ENCODE results near the gene FAM170B. TPM values are rescaled to one million over a fixed set of nuclear protein-coding genes. Genes with fewer than 3 reads are reported as not detected.

FAM170B gene
- total RNA-seq, 2 experiments from 2014 or later, result not detected

GRCh38 chr10:49092477-49092876 lies 41.3 kb downstream of the FAM170B start:
- no peak overlapping the region for H3K4me3 Mint-ChIP-seq
- H3K27me3 Mint-ChIP-seq, result peaks cover 5% of the 10 kb centered on the region
- no peaks in the 10 kb centered on the region for H3K4me1 Mint-ChIP-seq
- no peaks in the 10 kb centered on the region for H3K36me3 Mint-ChIP-seq
- H3K9me3 Mint-ChIP-seq, result peaks cover 2% of the 10 kb centered on the region
- DNase-seq, result no peak
- no peak overlapping the region for H3K27ac Mint-ChIP-seq

GRCh38 chr10:49091450-49092210 lies 42.2 kb downstream of the FAM170B start:
- no peaks in the 10 kb centered on the region for H3K36me3 Mint-ChIP-seq
- H3K27me3 Mint-ChIP-seq, result peaks cover 5% of the 10 kb centered on the region
- H3K27ac Mint-ChIP-seq, result no peak overlapping the region
- no peaks in the 10 kb centered on the region for H3K4me1 Mint-ChIP-seq
- no peak overlapping the region for H3K4me3 Mint-ChIP-seq
- peaks cover 8% of the 10 kb centered on the region for H3K9me3 Mint-ChIP-seq
- DNase-seq, result no peak

GRCh38 chr10:49090696-49091380 lies 43.0 kb downstream of the FAM170B start:
- Mint-ChIP-seq H3K27me3 (peaks cover 5% of the 10 kb centered on the region), H3K36me3 (no peaks in the 10 kb centered on the region), H3K27ac (no peak overlapping the region), H3K4me3 (no peak overlapping the region), H3K4me1 (no peaks in the 10 kb centered on the region), H3K9me3 (peaks cover 11% of the 10 kb centered on the region)
- no peak for DNase-seq

GRCh38 chr10:49090189-49090575 lies 43.6 kb downstream of the FAM170B start:
- Mint-ChIP-seq H3K4me3 (no peak overlapping the region), H3K4me1 (no peaks in the 10 kb centered on the region), H3K27ac (no peak overlapping the region), H3K27me3 (peaks cover 5% of the 10 kb centered on the region), H3K9me3 (peaks cover 11% of the 10 kb centered on the region), H3K36me3 (no peaks in the 10 kb centered on the region)
- no peak for DNase-seq

- Mint-ChIP-seq H3K9me3 (peaks cover 11% of the 10 kb centered on the region), H3K36me3 (no peaks in the 10 kb centered on the region), H3K4me3 (no peak overlapping the region), H3K4me1 (no peaks in the 10 kb centered on the region), H3K27me3 (peaks cover 7% of the 10 kb centered on the region), H3K27ac (no peak overlapping the region)
- DNase-seq, result no peak
Observed at GRCh38 chr10:49089557-49090188, 44.1 kb downstream of the FAM170B start.

GRCh38 chr10:49089152-49089551 lies 44.7 kb downstream of the FAM170B start:
- Mint-ChIP-seq H3K27me3 (peaks cover 11% of the 10 kb centered on the region), H3K27ac (no peak overlapping the region), H3K4me1 (no peaks in the 10 kb centered on the region), H3K36me3 (no peaks in the 10 kb centered on the region), H3K4me3 (no peak overlapping the region), H3K9me3 (peaks cover 11% of the 10 kb centered on the region)
- no peak for DNase-seq

GRCh38 chr10:49086889-49087288 lies 46.9 kb downstream of the FAM170B start:
- DNase-seq, result no peak
- Mint-ChIP-seq H3K27me3 (peaks cover 6% of the 10 kb centered on the region), H3K36me3 (no peaks in the 10 kb centered on the region), H3K27ac (no peak overlapping the region), H3K4me1 (no peaks in the 10 kb centered on the region), H3K4me3 (no peak overlapping the region), H3K9me3 (peaks cover 11% of the 10 kb centered on the region)

- no peak for DNase-seq
- H3K4me1 Mint-ChIP-seq, result peaks cover 3% of the 10 kb centered on the region
- no peak overlapping the region for H3K27ac Mint-ChIP-seq
- no peaks in the 10 kb centered on the region for H3K36me3 Mint-ChIP-seq
- no peak overlapping the region for H3K4me3 Mint-ChIP-seq
- H3K27me3 Mint-ChIP-seq, result peaks cover 8% of the 10 kb centered on the region
- H3K9me3 Mint-ChIP-seq, result peaks cover 11% of the 10 kb centered on the region
Observed at GRCh38 chr10:49083261-49083660, 50.6 kb downstream of the FAM170B start.

- H3K4me3 Mint-ChIP-seq, result no peak overlapping the region
- H3K27ac Mint-ChIP-seq, result no peak overlapping the region
- peaks cover 3% of the 10 kb centered on the region for H3K4me1 Mint-ChIP-seq
- H3K36me3 Mint-ChIP-seq, result no peaks in the 10 kb centered on the region
- H3K27me3 Mint-ChIP-seq, result peaks cover 10% of the 10 kb centered on the region
- DNase-seq, result no peak
- peaks cover 11% of the 10 kb centered on the region for H3K9me3 Mint-ChIP-seq
Observed at GRCh38 chr10:49082766-49083165, 51.1 kb downstream of the FAM170B start.

GRCh38 chr10:49081547-49082275 lies 52.1 kb downstream of the FAM170B start:
- Mint-ChIP-seq H3K9me3 (peaks cover 4% of the 10 kb centered on the region), H3K4me1 (peaks cover 7% of the 10 kb centered on the region), H3K4me3 (no peak overlapping the region), H3K36me3 (no peaks in the 10 kb centered on the region), H3K27me3 (peaks cover 10% of the 10 kb centered on the region), H3K27ac (no peak overlapping the region)
- DNase-seq, result no peak

Other genes with a start within 250 kb of the FAM170B start
- not detected for gene LRRC18, start 194.2 kb downstream of the FAM170B start, total RNA-seq
- not detected for gene VSTM4, start 18.5 kb downstream of the FAM170B start, total RNA-seq
- under 1 TPM; 0.76 to 0.80 TPM for gene TMEM273, start 54.4 kb upstream of the FAM170B start, total RNA-seq
- gene C10orf71, start 165.1 kb upstream of the FAM170B start, total RNA-seq, result not detected

Data from activated naive CD8-positive, alpha-beta T cell treated with anti-CD3 and anti-CD28 coated beads for 36 hours (primary cell).